ENCODE measurements around the gene FBXO47.
"Not testable (repeated sequence)": the region's sequence is repeated elsewhere in the genome, so short reads cannot be mapped to it uniquely, and the experiment has no call there.

DNA sequence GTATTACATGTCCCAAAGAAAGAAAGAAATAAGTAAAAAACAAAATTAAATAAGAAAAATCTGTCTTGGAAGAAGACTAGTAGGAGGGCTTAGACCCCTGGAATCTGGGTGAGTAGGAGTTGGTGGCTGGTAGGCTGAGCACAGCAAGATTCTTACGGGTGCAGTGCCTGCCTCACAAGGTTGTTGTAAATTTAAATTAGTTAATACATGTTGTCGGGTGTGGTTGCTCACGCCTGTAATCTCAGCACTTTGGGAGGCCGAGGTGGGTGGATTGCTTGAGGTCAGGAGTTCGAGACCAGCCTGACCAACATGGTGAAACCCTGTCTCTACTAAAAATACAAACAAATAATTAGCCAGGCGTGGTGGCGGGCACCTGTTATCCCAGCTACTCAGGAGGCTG is 13.4 kb downstream of the FBXO47 start:
- TF ChIP-seq CTCF, POLR2A (IDR thresholded peaks at IDR 0.05): not testable (repeated sequence)

Measured in body of pancreas (tissue), 4 donors.